H9 (cell line): ENCODE measurements around the gene GJD4. TPM values are rescaled to one million over a fixed set of nuclear protein-coding genes. Genes with fewer than 3 reads are reported as not detected.

Source experiments
- DNase-seq: peaks from one replicate; pipeline ENCODE4 v3.0.0-alpha.2; 2017
- H2AFZ ChIP-seq: one replicate; pipeline ENCODE4 v1.6.1; 2013; ENCODE audit warnings: mild to moderate bottlenecking, low read length, control low read depth, moderate library complexity
- H2AK5ac ChIP-seq: 2 replicates; pipeline ENCODE4 v1.6.1; 2013; ENCODE audit warnings: low read length, control low read depth, mixed read lengths; ENCODE audit not compliant: insufficient read length
- H2BK120ac ChIP-seq: one replicate; pipeline ENCODE4 v1.6.1; 2013; ENCODE audit warnings: low read depth, mild to moderate bottlenecking, low read length, control low read depth, inconsistent platforms; ENCODE audit not compliant: poor library complexity, severe bottlenecking
- H2BK12ac ChIP-seq: 2 replicates; pipeline ENCODE4 v1.6.1; 2013; ENCODE audit warnings: low read length, control low read depth, mixed read lengths, low read depth; ENCODE audit not compliant: insufficient read length
- H2BK15ac ChIP-seq: 2 replicates; pipeline ENCODE4 v1.6.1; 2013; ENCODE audit warnings: low read depth, low read length, control low read depth
- H2BK20ac ChIP-seq: one replicate; pipeline ENCODE4 v1.6.1; 2013; ENCODE audit warnings: low read depth, mild to moderate bottlenecking, low read length, control low read depth, inconsistent platforms; ENCODE audit not compliant: poor library complexity, severe bottlenecking
- H2BK5ac ChIP-seq: 2 replicates; pipeline ENCODE4 v1.6.1; 2013; ENCODE audit warnings: low read length, control low read depth, mixed read lengths; ENCODE audit not compliant: insufficient read length
- H3K14ac ChIP-seq: 2 replicates; pipeline ENCODE4 v1.6.1; 2013; ENCODE audit warnings: low read length, control low read depth; ENCODE audit not compliant: insufficient read depth
- H3K18ac ChIP-seq: 2 replicates; pipeline ENCODE4 v1.6.1; 2013; ENCODE audit warnings: low read depth, mild to moderate bottlenecking, mixed read lengths, low read length, control low read depth; ENCODE audit not compliant: insufficient read length
- H3K23ac ChIP-seq: 2 replicates; pipeline ENCODE4 v1.6.1; 2013; ENCODE audit warnings: low read length, control low read depth, mixed read lengths, low read depth; ENCODE audit not compliant: insufficient read length
- H3K23me2 ChIP-seq: 2 replicates; pipeline ENCODE4 v1.6.1; 2013; ENCODE audit warnings: low read depth, mild to moderate bottlenecking, mixed read lengths, low read length, control low read depth; ENCODE audit not compliant: insufficient read length, poor library complexity, severe bottlenecking
- H3K27ac ChIP-seq: 2 replicates; pipeline ENCODE4 v1.5.1; 2013; ENCODE audit warnings: low read length, control low read depth, mixed read lengths, low read depth; ENCODE audit not compliant: insufficient read length
- H3K27me3 ChIP-seq: 2 replicates; pipeline ENCODE4 v1.6.1; 2013; ENCODE audit warnings: low read length, control low read depth, inconsistent platforms; ENCODE audit not compliant: insufficient read depth
- H3K4ac ChIP-seq: 2 replicates; pipeline ENCODE4 v1.6.1; 2013; ENCODE audit warnings: low read depth, mild to moderate bottlenecking, control low read depth, inconsistent platforms, low read length, moderate library complexity
- H3K4me1 ChIP-seq: 2 replicates; pipeline ENCODE4 v1.6.1; 2013; ENCODE audit warnings: low read length, control low read depth, inconsistent platforms; ENCODE audit not compliant: insufficient read depth
- H3K4me2 ChIP-seq: 2 replicates; pipeline ENCODE4 v1.6.1; 2013; ENCODE audit warnings: low read length, control low read depth, mixed read lengths; ENCODE audit not compliant: insufficient read length, insufficient read depth
- H3K56ac ChIP-seq: 2 replicates; pipeline ENCODE4 v1.6.1; 2013; ENCODE audit warnings: low read depth, mild to moderate bottlenecking, mixed read lengths, low read length, control low read depth; ENCODE audit not compliant: insufficient read length
- H3K79me1 ChIP-seq: 2 replicates; pipeline ENCODE4 v1.6.1; 2013; ENCODE audit warnings: low read depth, mild to moderate bottlenecking, moderate library complexity, low read length, control low read depth, inconsistent platforms; ENCODE audit not compliant: insufficient read depth, poor library complexity, severe bottlenecking
- H3K79me2 ChIP-seq: 2 replicates; pipeline ENCODE4 v1.6.1; 2013; ENCODE audit warnings: low read length, control low read depth, inconsistent platforms; ENCODE audit not compliant: insufficient read depth
- H3K9ac ChIP-seq: 2 replicates; pipeline ENCODE4 v1.6.1; 2013; ENCODE audit warnings: low read length, control low read depth, mixed read lengths; ENCODE audit not compliant: insufficient read length; ENCODE audit errors: extremely low read depth
- H3K9me3 ChIP-seq: one replicate; pipeline ENCODE4 v1.6.1; 2013; ENCODE audit warnings: low read depth, low read length, inconsistent platforms; ENCODE audit not compliant: control insufficient read depth
- H3T11ph ChIP-seq: one replicate; pipeline ENCODE4 v1.6.1; 2013; ENCODE audit warnings: mild to moderate bottlenecking, low read length, control low read depth, inconsistent platforms
- H4K20me1 ChIP-seq: one replicate; pipeline ENCODE4 v1.6.1; 2013; ENCODE audit not compliant: control insufficient read depth, insufficient read length, insufficient read depth
- H4K5ac ChIP-seq: 2 replicates; pipeline ENCODE4 v1.6.1; 2013; ENCODE audit warnings: low read depth, mild to moderate bottlenecking, mixed read lengths, low read length, control low read depth; ENCODE audit not compliant: insufficient read length
- H4K8ac ChIP-seq: replicated peaks from 2 replicates; pipeline ENCODE4 v1.6.1; 2013; ENCODE audit warnings: low read length, control low read depth, mixed read lengths, low read depth; ENCODE audit not compliant: insufficient read length
- H4K91ac ChIP-seq: 2 replicates; pipeline ENCODE4 v1.6.1; 2013; ENCODE audit warnings: low read depth, mild to moderate bottlenecking, moderate library complexity, mixed read lengths, low read length, control low read depth; ENCODE audit not compliant: insufficient read length
- H3K27ac Mint-ChIP-seq, 3 experiments: 2 replicates in 2 of 3; 3 replicates in 1 of 3; pipeline ENCODE4 v1.8.0; 2020 to 2021; ENCODE audit warnings: mixed read lengths in 3 of 3, mild to moderate bottlenecking in 1 of 3, moderate library complexity in 1 of 3
- H3K27me3 Mint-ChIP-seq: 2 replicates; pipeline ENCODE4 v1.8.0; 2021; ENCODE audit warnings: low read depth, mild to moderate bottlenecking, moderate library complexity, mixed read lengths
- H3K36me3 Mint-ChIP-seq, 3 experiments: 2 replicates in 2 of 3; 3 replicates in 1 of 3; pipeline ENCODE4 v1.8.0; 2020 to 2021; ENCODE audit warnings: low read depth in 3 of 3, mixed read lengths in 3 of 3; ENCODE audit not compliant: insufficient read depth in 1 of 3
- H3K4me1 Mint-ChIP-seq, 2 experiments: 2 replicates each; pipeline ENCODE4 v1.8.0; 2020; ENCODE audit warnings: mixed read lengths in 2 of 2
- H3K4me3 Mint-ChIP-seq, 2 experiments: 2 replicates in 1 of 2; 3 replicates in 1 of 2; pipeline ENCODE4 v1.8.0; 2020 to 2021; ENCODE audit warnings: mild to moderate bottlenecking in 2 of 2, mixed read lengths in 2 of 2, moderate library complexity in 1 of 2
- H3K9me3 Mint-ChIP-seq, 2 experiments: 2 replicates in 1 of 2; 3 replicates in 1 of 2; pipeline ENCODE4 v1.8.0; 2020; ENCODE audit warnings: mild to moderate bottlenecking in 2 of 2, mixed read lengths in 2 of 2, moderate library complexity in 1 of 2
- CTCF ChIP-seq: fragments of 200-600 bp; sonication (generic); conservative IDR thresholded peaks from 3 replicates; pipeline ENCODE4 v1.8.0; 2021; ENCODE audit warnings: antibody characterized with exemption, mild to moderate bottlenecking
- WGBS: extraction: QIAGEN DNeasy Blood & Tissue Kit; methylation state at CpG from one replicate; pipeline ENCODE4 v1.1.7; 2013; ENCODE audit warnings: missing lambda C conversion rate, low lambda C conversion rate, mixed read lengths; ENCODE audit not compliant: insufficient read length; ENCODE audit errors: extremely low coverage; 5-methylcytosine and 5-hydroxymethylcytosine counted together
- total RNA-seq: library from RNA; stranded (reverse); gene quantifications from 2 replicates; pipeline ENCODE4 v1.2.1, GENCODE V29; 2021

The GJD4 gene
- total RNA-seq, 1 experiment from 2014 or later, result not detected

DNA sequence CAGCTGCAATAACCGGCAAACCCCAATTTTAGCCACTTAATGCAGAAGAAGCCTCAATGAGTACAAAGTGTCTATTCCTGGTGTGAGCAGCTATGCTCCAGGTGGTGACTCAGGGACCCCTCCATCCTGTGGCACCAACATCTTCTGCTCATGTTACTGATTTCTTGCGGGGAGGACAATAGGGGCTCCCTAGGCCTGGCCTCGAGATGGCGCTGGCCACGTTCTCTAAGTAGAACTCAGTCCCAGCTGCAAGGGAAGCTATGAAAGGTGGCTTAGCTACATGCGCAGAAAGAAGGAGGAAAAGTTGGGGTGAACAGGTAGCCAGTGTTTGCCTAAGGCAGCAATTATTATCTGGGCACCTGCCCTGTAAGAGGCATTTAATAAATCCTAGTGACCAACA, 6.6 kb downstream of the GJD4 start:
- no peaks in the 10 kb centered on the region for H3K23me2 ChIP-seq
- H3K27me3 Mint-ChIP-seq, result no peaks in the 10 kb centered on the region; the same call in 1 of the 2 replicates
- no peak overlapping the region for H2BK5ac ChIP-seq
- WGBS, result no CpG with 5 or more reads among the region's 6 CpGs
- no peak overlapping the region for H3K4ac ChIP-seq
- no peak overlapping the region for H2BK20ac ChIP-seq
- H3K56ac ChIP-seq, result no peak overlapping the region
- no peak overlapping the region for H4K91ac ChIP-seq
- no peak overlapping the region for H3K9ac ChIP-seq
- TF ChIP-seq CTCF, result peak; percentile 59
- H3T11ph ChIP-seq, result no peak overlapping the region
- H4K20me1 ChIP-seq, result no peaks in the 10 kb centered on the region
- no peak overlapping the region for H4K5ac ChIP-seq
- no peak overlapping the region for H3K23ac ChIP-seq
- no peak overlapping the region for H3K14ac ChIP-seq
- H3K27ac ChIP-seq, result no peak overlapping the region
- no peak overlapping the region for H4K8ac ChIP-seq
- H2BK12ac ChIP-seq, result no peak overlapping the region
- H3K79me2 ChIP-seq, result no peaks in the 10 kb centered on the region
- H2BK15ac ChIP-seq, result no peak overlapping the region
- no peak overlapping the region for H3K27ac Mint-ChIP-seq
- H3K36me3 Mint-ChIP-seq, result peaks cover 7 to 11% (median 11%) of the 10 kb centered on the region in 3 experiments
- no peaks in the 10 kb centered on the region; the same call in 1 of the 2 replicates for H3K27me3 ChIP-seq
- H3K4me2 ChIP-seq, result no peak overlapping the region
- peaks cover 14 to 15% of the 10 kb centered on the region in 2 experiments for H3K9me3 Mint-ChIP-seq
- H3K4me1 Mint-ChIP-seq, result peaks cover 3 to 5% of the 10 kb centered on the region in 2 experiments; a peak in 3 of 4 replicates
- no peak overlapping the region for H3K18ac ChIP-seq
- H2AK5ac ChIP-seq, result no peak overlapping the region
- DNase-seq, result peak; percentile 50
- H3K4me3 Mint-ChIP-seq, result no peak overlapping the region
- H2BK120ac ChIP-seq, result no peak overlapping the region
- no peaks in the 10 kb centered on the region for H3K79me1 ChIP-seq
- no peak overlapping the region for H2AFZ ChIP-seq
- no peaks in the 10 kb centered on the region for H3K4me1 ChIP-seq
- no peaks in the 10 kb centered on the region for H3K9me3 ChIP-seq
